Measurements from ENCODE around the gene NDUFB2.
"Not testable (repeated sequence)": the region's sequence is repeated elsewhere in the genome, so short reads cannot be mapped to it uniquely, and the experiment has no call there.

The NDUFB2 gene

DNA sequence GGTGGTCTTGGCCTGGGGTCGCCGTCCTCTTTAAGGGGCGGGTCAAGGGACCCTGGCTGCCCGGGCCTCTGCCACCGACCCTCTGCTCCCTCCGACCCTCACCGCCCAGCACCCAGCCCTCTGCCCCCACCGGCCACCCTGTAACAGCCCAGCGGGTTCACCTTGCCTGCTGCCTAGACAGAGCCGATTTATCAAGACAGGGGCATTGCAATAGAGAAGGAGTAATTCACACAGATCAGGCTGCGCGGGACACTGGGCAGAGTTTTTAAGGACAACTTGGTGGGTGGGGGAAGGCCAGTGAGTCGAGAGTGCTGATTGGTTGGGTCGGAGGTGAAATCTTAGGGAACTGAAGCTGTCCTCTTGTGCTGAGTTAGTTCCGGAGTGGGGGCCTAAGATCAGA, 24.5 kb upstream of the NDUFB2 start:
- H3K4me3 ChIP-seq (ENCODE audit: low read depth, low read length) = no peak overlapping the region
- DNase-seq (ENCODE audit: low read depth) = no peak

DNA sequence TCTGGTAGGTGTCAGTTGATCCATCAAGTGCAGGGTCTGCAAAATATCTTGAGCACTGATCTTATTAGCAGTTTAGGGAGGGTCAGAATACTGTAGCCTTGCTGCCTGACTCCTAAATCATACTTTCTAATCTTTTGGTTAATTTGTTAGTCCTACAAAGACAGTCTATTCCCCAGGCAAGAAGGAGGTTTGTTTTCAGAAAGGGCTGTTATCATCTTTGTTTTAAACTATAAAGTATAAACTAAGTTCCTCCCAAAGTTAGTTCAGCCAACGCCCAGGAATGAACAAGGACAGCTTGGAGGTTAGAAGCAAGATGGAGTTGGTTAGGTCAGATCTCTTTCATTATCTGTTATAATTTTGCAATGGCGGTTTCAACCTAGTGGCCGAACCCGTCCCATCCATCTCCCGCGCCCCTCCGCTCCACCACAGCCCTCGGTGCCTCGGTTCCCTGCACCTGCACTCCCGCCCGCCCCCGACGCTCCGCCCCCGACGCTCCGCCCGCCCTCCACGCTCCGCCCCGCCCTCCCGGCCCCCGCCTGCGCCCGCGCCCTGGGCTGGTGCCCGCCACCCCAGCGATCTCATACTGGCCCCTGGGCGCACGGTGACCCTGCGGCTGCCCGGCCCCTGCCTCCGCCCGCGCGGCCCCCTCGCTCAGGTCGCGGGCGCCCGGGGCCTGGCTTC, 24.0 kb upstream of the NDUFB2 start, which contains the start of gene ADCK2:
Gene ADCK2, plus strand, starts transcription at position 564 of the 681 bp plus-strand sequence. CDS start 386 bp downstream, outside the sequence.
- DNase-seq (ENCODE audit: low read depth) = no peak
- H3K4me3 ChIP-seq (ENCODE audit: low read depth, low read length) = peak within 1 kb of the TSS; percentile 77

DNA sequence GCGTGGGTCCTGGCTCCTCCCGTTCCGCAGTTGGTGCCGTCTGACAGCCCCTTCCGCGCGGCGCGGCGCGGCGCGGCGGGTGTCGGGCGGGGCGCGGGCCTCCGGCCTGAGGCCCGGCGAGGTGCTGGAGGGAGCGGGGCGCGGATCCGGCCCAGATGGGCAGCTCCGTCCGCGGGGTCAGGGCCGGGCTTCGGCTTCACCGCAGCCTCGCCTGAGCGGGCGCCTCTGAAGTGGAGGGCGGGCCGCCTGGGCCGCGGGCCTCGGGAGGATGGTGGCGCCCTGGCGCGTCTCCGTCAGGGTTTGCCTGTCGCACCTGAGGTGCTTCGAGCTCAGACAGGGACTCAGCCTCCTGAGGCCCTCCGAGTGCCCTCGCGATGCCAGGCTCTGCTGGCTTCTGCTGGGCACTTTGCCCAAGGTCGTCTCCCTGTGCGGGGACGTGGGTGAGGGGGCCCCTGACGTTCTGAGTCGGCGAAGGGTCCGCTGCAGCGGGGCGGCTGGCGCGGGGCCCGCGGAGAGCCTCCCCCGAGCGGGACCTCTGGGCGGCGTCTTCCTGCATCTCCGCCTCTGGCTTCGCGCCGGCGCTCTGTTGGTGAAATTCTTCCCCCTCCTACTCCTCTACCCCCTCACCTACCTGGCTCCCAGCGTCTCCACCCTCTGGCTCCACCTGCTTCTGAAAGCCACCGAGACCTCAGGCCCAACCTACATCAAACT, 23.3 kb upstream of the NDUFB2 start:
- DNase-seq (ENCODE audit: low read depth) = no peak
- peak overlapping the region; percentile 77 for H3K4me3 ChIP-seq (ENCODE audit: low read depth, low read length)

DNA sequence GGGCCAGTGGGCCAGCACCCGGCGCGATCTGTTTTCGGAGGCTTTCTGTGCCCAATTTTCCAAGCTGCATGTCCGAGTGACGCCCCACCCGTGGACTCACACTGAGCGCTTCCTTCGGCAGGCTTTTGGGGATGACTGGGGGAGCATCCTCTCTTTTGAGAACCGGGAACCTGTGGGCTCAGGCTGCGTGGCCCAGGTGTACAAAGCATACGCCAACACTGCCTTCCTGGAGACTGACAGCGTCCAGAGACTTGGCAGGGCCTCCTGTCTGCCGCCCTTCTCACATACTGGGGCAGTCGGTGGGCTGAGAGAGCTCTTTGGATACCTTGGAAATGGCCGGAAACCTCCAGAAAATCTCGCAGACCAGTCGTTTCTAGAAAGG, 22.7 kb upstream of the NDUFB2 start:
- no peak for DNase-seq (ENCODE audit: low read depth)
- peak overlapping the region; percentile 77 for H3K4me3 ChIP-seq (ENCODE audit: low read depth, low read length)

DNA sequence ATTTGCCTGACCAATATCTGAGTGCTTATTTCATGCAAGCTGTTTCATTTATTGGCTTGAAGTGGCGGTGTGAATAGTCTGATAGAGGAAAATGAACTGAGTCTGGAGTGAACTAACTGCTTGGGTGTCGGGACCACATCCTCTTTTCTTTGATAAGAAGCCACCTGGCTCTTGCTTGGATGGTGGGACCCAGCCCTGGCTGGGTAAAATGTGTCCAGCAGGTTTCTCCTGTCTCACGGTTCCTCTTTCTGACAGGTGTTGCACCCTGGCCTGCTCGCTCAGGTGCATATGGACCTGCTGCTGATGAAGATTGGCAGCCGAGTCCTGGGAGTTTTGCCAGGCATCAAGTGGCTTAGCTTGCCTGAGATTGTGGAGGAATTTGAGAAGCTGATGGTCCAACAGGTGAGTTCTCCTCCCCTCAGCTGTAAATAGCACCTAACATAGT, 22.1 kb upstream of the NDUFB2 start:
- no peak overlapping the region for H3K4me3 ChIP-seq (ENCODE audit: low read depth, low read length)
- DNase-seq (ENCODE audit: low read depth) = no peak

DNA sequence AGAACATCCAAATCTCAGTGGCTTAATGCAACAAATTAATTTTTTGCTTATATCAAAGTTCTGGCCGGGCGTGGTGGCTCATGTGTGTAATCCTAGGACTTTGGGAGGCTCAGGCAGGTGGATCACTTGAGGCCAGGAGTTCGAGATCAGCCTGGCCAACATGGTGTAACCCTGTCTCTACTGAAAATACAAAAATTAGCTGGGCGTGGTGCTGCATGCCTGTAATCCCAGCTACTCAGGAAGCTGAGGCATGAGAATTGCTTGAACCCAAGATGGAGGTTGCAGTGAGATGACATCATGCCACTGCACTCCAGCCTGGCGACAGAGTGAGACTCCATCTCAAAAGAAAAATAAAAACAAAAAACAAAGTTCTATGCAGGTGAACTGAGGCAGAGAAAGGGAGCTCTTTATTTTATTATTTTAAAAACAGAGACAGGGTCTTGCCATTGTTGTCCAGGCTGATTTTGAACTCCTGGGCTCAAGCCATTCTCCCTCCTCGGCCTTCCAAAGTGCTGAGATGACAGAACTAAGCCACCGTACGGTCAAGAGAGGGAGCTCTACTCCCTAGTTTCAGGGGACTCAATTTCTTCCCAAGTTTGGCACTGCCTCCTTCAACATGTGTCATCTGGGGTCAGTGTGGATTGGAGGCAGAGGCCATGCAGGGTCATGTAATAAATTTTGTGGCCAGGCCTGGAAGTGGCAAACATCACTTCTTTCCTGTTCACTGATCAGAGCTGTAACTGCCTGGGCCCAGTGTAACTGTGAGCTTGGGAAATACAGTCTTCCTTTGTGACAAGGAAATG, 21.4 kb upstream of the NDUFB2 start:
- no peak overlapping the region for H3K4me3 ChIP-seq (ENCODE audit: low read depth, low read length)
- peak; percentile 16 for DNase-seq (ENCODE audit: low read depth)

DNA sequence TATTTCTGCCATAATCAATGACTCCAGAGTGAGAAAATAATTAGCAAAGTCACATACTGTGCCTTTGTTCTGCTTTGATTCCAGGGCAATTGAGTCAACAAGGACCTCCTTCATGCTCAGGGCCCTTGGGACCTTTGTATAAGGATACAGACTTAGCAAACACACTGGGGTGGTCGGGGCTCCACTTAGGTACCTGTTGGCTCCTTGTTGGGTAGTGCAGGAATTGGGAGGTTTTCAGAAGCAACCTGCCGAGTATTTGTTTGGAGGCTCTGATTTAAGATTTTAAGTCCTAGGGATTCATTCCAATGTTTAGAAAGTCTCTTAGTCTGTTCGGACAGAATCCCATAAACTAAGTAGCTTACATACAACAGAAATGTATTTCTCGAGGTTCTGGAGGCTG, 20.8 kb upstream of the NDUFB2 start:
- H3K4me3 ChIP-seq (ENCODE audit: low read depth, low read length) = no peak overlapping the region
- DNase-seq (ENCODE audit: low read depth) = no peak

DNA sequence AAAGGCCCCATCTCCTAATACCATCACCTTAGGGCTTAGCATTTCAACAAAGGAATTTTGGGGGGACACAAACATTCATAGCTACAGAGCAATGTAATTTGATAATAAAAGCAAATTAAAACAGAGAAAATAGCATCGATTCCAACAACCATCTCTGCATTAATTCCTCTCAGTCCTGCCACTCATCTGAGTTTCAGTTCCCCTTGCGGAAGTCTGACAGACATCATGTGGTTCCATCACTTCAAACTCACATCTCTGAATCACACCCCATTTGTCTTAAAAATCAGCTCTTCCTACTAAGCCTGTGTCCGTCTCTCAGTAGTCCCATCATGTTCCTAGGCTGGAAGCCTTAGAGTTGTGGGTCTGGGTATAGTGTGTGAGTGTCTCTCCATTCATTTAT, 20.2 kb upstream of the NDUFB2 start:
- DNase-seq (ENCODE audit: low read depth) = no peak
- H3K4me3 ChIP-seq (ENCODE audit: low read depth, low read length) = no peak overlapping the region

DNA sequence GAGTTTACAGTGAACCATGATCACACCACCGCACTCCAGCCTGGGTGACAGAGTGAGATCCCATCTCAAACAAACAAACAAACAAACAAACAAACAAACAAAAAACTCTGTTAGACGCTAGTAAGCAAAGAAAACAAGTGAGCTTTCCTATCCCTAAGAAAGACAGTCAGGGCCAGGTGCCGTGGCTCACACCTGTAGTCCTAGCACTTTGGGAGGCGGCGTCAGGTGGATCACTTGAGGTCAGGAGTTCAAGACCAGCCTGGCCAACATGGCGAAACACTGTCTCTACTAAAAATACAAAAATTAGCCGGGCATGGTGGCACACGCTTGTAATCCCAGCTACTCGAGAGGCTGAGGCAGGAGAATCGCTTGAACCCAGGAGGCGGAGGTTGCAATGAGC, 19.6 kb upstream of the NDUFB2 start:
- H3K4me3 ChIP-seq (ENCODE audit: low read depth, low read length); DNase-seq (ENCODE audit: low read depth): not testable (repeated sequence)

DNA sequence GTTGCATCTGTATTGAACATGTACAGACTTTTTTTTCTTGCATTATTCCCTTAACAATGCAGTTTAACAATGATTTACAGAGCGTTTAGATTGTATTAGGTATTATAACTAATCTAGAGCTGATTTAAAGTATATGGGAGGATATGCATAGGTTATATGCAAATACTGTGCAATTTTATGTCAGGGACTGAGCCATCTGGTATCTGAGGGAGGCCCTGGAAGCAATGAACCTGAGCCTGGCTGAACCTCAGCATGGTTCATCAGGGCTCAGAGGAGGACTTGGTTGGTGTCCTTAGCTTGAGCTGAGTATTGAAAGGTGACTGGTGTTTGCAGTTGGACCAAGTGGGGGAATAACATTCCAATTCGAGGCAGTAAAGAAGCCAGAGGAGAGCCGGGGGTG, 19.0 kb upstream of the NDUFB2 start:
- no peak for DNase-seq (ENCODE audit: low read depth)

DNA sequence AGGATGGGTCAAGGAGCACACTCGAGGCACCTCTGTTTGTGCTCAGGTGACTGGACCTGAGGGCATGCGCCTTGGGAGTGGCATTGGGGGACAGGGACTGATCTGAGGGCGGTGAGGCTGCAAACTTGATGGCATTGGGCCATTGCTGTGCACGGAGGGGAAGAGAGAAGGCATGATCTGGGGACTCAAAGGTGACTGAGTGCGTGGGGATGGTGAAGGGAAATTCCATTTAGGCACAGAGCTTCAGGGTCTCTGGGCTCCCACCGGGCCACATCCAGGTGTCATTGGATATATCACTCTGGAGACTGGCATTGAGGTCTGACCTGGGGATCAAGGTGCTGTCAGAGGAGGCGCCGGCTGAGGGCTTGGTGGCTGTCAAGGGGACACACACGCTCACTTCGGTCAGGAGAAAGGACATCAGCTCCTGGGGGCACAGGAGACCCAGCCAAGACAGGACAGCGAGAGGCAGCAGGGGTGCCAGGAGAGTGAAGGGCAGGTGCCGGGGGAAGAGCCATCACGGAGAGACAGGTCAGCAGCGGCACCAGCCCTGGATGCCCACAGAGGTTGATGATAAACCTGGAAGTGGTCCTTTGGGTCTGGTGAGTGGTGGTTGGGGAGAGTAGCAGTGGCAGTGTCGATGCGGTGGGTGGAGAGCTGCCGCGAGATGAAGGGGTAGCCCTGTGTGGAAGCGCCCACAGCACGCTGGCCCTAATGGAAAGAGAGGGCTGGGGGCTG, 18.3 kb upstream of the NDUFB2 start:
- no peak overlapping the region for H3K4me3 ChIP-seq (ENCODE audit: low read depth, low read length)
- DNase-seq (ENCODE audit: low read depth) = no peak

More for the DNA sequence above, 19.0 kb upstream of the NDUFB2 start:
- H3K4me3 ChIP-seq (ENCODE audit: low read depth, low read length) = no peak overlapping the region

DNA sequence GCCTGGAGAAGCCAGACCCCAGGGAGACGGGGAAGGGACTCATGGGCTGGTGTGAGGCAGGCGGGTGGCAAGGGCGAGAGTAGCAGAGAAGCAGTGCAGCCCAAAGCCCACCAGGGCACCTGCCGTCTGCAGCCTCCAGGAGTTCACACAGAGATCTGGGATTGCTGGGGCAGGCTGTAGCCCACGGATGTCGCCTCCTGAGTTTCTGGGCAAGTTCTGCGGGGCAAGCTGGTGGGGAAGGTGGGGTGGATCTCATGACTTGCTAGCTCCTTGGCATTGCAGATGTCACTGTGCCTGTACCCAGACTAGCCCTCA, 17.7 kb upstream of the NDUFB2 start:
- no peak for DNase-seq (ENCODE audit: low read depth)
- H3K4me3 ChIP-seq (ENCODE audit: low read depth, low read length) = no peak overlapping the region

DNA sequence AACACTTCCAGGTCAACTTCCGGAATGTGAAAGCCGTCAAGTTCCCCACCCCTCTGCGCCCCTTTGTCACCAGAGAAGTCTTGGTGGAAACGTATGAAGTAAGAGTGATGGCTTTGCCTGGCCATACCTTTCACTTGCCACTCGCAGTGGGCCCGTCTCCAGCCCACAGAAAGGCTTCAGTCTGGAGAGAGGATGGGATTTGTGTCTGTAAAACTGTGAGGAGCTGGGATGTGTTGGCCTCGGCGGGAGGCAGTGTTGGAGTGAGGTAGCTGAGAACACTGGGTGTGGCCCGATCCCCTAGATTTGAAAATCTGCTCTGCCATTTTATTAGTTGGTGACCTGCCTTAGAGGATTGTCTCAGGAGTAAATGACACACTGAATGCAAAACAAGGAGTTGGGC, 17.3 kb upstream of the NDUFB2 start:
- H3K4me3 ChIP-seq (ENCODE audit: low read depth, low read length) = no peak overlapping the region
- no peak for DNase-seq (ENCODE audit: low read depth)

DNA sequence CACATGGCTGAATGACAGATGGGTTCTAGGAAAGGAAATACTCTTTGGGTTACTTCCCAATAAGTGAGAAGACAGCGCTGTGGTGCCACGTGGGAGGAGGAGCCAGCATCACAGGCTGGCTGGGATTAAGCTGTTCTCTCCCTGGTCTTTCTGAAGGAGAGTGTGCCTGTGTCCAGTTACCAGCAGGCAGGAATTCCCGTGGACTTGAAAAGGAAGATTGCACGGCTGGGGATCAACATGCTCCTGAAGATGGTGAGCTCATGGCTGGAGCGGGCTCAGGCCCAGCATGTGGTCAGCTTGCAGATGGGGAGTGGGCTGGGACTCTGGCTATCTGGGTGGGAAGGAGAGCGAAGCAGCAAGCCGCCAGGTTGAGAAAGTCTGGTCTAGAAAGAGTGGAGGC, 15.6 kb upstream of the NDUFB2 start:
- no peak overlapping the region for H3K4me3 ChIP-seq (ENCODE audit: low read depth, low read length)
- DNase-seq (ENCODE audit: low read depth) = no peak

DNA sequence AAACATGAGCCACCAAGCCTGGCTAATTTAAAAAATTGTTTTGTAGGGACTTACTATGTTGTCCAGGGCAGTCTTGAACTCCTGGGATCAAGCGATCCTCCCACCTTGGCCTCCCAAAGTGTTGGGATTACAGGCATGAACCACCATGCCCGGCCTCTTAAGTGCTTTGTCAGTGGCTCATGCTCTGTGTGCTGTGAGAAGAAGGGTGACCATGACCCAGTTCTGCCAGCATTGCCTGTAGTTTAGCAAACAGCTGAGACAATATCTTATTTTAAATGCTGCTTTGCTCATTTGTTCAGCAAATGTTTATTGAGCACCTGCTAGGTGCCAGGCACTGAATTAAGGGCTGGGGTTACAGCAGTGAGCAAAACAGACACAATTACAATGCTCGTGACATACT, 14.7 kb upstream of the NDUFB2 start:
- no peak overlapping the region for H3K4me3 ChIP-seq (ENCODE audit: low read depth, low read length)

DNA sequence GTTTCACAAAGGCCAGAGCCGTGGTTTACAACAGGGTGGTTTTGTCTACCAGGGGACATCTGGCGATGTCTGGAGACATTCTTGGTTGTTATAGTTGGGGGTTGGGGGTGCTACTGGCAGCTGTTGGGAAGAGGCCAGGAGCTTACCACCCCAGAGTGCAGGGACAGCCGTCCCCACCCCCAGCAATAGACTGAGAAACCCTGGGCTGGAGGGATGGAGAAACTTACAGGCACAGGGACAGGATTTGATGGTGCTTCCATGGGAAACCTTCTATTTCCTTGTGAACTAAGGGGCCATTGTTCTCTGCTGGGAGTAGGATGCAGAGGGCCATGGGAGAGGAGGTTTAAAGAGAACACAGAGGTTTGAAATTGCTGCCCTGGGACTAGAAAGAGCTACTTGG, 12.9 kb upstream of the NDUFB2 start:
- H3K4me3 ChIP-seq (ENCODE audit: low read depth, low read length) = no peak overlapping the region
- peak; percentile 3 for DNase-seq (ENCODE audit: low read depth)

More for the DNA sequence above, 14.7 kb upstream of the NDUFB2 start:
- DNase-seq (ENCODE audit: low read depth) = no peak

DNA sequence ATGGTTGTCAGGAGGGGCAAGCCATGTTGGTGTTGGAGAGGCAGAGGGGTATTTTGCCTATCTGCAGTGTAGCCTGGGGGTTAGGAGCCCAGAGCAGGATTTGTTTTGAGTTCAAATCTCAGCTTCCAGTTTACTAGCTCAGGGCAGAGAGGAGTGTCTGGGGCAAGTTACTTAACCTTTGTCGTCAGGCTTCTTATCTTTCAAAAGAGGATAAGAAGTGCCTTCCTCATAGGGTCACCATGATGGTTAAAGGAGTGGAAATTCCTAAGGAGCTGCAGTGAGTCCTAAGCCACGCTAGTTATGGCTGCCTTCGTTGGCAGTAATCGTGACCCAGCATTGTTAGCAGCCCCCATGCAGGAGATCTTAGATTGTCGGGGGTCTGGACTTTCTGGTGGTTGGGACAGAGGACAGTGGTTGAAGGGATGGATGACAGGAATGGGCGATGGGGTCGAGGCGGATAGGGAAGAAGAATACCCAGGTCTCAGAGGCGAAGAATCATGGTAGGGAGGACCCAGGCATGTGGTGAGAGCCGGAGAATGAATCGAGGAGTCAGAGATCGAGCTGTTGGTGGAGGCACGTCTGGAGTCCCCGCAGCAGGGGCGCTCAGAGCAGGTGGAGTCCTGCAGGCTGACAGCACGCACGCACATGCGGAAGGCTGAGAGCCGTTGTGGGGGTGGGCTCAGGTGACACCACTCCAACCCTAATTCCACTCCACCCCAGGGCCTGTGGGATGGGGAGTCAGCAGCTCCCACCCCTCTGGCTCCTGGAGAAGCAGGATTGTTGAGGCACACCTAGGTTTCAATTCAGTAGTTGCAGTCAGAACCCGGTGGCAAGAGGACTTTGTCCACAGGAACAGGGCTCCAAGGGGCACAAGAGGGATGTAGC, 12.2 kb upstream of the NDUFB2 start:
- no peak for DNase-seq (ENCODE audit: low read depth)
- no peak overlapping the region for H3K4me3 ChIP-seq (ENCODE audit: low read depth, low read length)

DNA sequence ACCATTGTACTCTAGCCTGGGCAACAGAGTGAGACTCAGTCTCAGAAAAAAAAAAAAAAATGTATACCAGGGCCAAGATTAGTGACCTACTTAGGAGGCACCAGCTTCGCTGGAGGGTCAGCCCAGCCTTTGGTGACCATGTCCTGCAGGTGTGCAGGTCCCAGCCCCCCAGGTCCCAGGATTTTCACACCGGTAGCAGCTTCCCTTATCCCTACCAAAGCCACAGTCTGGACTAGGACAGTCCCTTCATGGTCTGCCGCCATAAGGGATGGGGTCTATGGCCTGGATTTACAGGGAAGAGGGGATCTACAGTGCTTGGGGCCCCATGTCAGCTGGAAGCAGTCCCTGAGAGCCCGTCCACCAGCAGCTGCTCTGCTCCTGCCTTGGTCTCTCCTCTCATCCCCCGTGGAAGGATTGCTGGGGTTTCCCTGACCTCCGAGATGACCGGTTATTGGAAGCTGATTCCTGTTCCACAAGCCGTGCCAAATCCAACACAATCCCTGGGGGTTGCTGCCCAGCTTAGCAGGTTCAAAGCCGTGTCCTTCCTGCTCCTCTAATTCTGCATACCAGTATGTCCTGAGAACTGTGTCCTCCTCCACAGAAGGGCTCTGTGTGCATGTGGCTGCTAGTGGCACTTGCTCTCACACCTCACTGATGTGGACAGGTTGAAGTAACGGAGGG, 11.0 kb upstream of the NDUFB2 start:
- DNase-seq (ENCODE audit: low read depth) = no peak
- no peak overlapping the region for H3K4me3 ChIP-seq (ENCODE audit: low read depth, low read length)
